B cell (primary cell): Measurements from ENCODE around the gene PRR7. TPM values are rescaled to one million over a fixed set of nuclear protein-coding genes. Genes with fewer than 3 reads are reported as not detected.

ENCODE experiments used
- ATAC-seq: fragments of 200-7000 bp; cut with Tn5 transposase; one replicate; pipeline ENCODE4 v1.10.0; 2021; ENCODE audit warnings: low read depth, mild to moderate bottlenecking, moderate number of reproducible peaks, moderate library complexity
- CTCF ChIA-PET: fragments of 350-600 bp; sonication (Branson Sonifier 250); formaldehyde crosslinking; loops from one replicate; lab custom pipeline; 2021; ENCODE audit warnings: antibody characterized with exemption, inconsistent platforms; lab: Charles Lee
- POLR2A ChIA-PET: fragments of 350-600 bp; sonication (Branson Sonifier 250); formaldehyde crosslinking; loops from one replicate; lab custom pipeline; 2021; ENCODE audit warnings: antibody characterized with exemption; lab: Charles Lee
- DNase-seq: peaks from one replicate; pipeline ENCODE4 v3.0.0; 2013
- H2AFZ ChIP-seq: 2 replicates; pipeline ENCODE4 v1.6.1; 2012; ENCODE audit warnings: mild to moderate bottlenecking, low read depth, low read length; ENCODE audit not compliant: insufficient read depth, poor library complexity, severe bottlenecking
- H3K27ac ChIP-seq, 2 donors: 1 replicate in 1 of 2; 2 replicates in 1 of 2; pipeline ENCODE4 v1.5.1; 2012 to 2013; ENCODE audit warnings: low read length in 2 of 2, mild to moderate bottlenecking in 2 of 2, moderate library complexity in 1 of 2
- H3K27me3 ChIP-seq, 4 experiments: fragments of 200-600 bp in 1 of 4; sonication (generic) in 1 of 4; replicated peaks in 1 of 4; 1 replicate in 2 of 4; 2 replicates in 2 of 4; pipeline versions ENCODE4 v1.6.1 to v1.7.0; 2013 to 2016; ENCODE audit warnings: low read length in 3 of 4, mild to moderate bottlenecking in 2 of 4, mixed read lengths in 1 of 4, moderate library complexity in 1 of 4; ENCODE audit not compliant: insufficient read depth in 4 of 4, control insufficient read depth in 3 of 4; ENCODE audit errors: control extremely low read depth in 1 of 4
- H3K36me3 ChIP-seq, 2 experiments: replicated peaks in 1 of 2; 1 replicate in 1 of 2; 2 replicates in 1 of 2; pipeline versions ENCODE4 v1.6.1 to v1.7.1; 2013; ENCODE audit warnings: low read length in 1 of 2; ENCODE audit not compliant: insufficient read depth in 2 of 2, control insufficient read depth in 1 of 2; ENCODE audit errors: control extremely low read depth in 1 of 2, extremely low read depth in 1 of 2
- H3K4me1 ChIP-seq, 2 donors: fragments of 200-600 bp in 1 of 2; sonication (generic) in 1 of 2; 1 replicate in 1 of 2; 2 replicates in 1 of 2; pipeline versions ENCODE4 v1.5.1 to v1.6.1; 2013 to 2017; ENCODE audit warnings: low read length in 2 of 2; ENCODE audit not compliant: control insufficient read depth in 2 of 2, insufficient read depth in 2 of 2
- H3K4me2 ChIP-seq: replicated peaks from 2 replicates; pipeline ENCODE3; 2012; ENCODE audit warnings: mild to moderate bottlenecking, low read depth, low read length; ENCODE audit not compliant: poor library complexity, severe bottlenecking
- H3K4me3 ChIP-seq, 5 experiments: fragments of 200-600 bp in 1 of 5; sonication (generic) in 1 of 5; 1 replicate in 3 of 5; 2 replicates in 2 of 5; pipeline versions ENCODE4 v1.5.1 to v1.7.0; 2011 to 2016; ENCODE audit warnings: low read length in 4 of 5, mild to moderate bottlenecking in 4 of 5, low read depth in 2 of 5, control low read depth in 1 of 5, moderate library complexity in 1 of 5; ENCODE audit not compliant: insufficient read depth in 1 of 5; ENCODE audit errors: control extremely low read depth in 1 of 5, extremely low read depth in 1 of 5
- H3K79me2 ChIP-seq: fragments of 200-600 bp; sonication (generic); one replicate; pipeline ENCODE4 v1.6.0; 2016; ENCODE audit warnings: low read length; ENCODE audit not compliant: control insufficient read depth, insufficient read depth
- H3K9ac ChIP-seq: fragments of 200-600 bp; sonication (generic); 2 replicates; pipeline ENCODE4 v1.6.1; 2017; ENCODE audit warnings: mild to moderate bottlenecking, low read length, moderate library complexity
- H3K9me3 ChIP-seq, 3 donors: one replicate each; pipeline versions ENCODE4 v1.6.1 to v1.7.1; 2013; ENCODE audit warnings: low read length in 2 of 3; ENCODE audit not compliant: control insufficient read depth in 2 of 3, insufficient read depth in 1 of 3; ENCODE audit errors: control extremely low read depth in 1 of 3
- H4K20me1 ChIP-seq: 2 replicates; pipeline ENCODE4 v1.6.0; 2012; ENCODE audit warnings: mild to moderate bottlenecking, low read length; ENCODE audit not compliant: insufficient read depth, control insufficient read depth, poor library complexity, severe bottlenecking
- H3K27ac Mint-ChIP-seq: one replicate; pipeline ENCODE4 v1.8.0; 2021; ENCODE audit warnings: mixed read lengths
- H3K27me3 Mint-ChIP-seq: one replicate; pipeline ENCODE4 v1.8.0; 2021; ENCODE audit warnings: mixed read lengths
- H3K4me1 Mint-ChIP-seq: one replicate; pipeline ENCODE4 v1.8.0; 2021; ENCODE audit warnings: mixed read lengths
- H3K4me3 Mint-ChIP-seq: one replicate; pipeline ENCODE4 v1.8.0; 2021; ENCODE audit warnings: mixed read lengths
- H3K9me3 Mint-ChIP-seq: one replicate; pipeline ENCODE4 v1.8.0; 2022; ENCODE audit warnings: mixed read lengths; ENCODE audit not compliant: insufficient read depth
- CTCF ChIP-seq: fragments of 200-600 bp; IDR thresholded peaks from one replicate; pipeline ENCODE4 v1.8.0; 2022; ENCODE audit warnings: antibody characterized with exemption, mild to moderate bottlenecking
- EZH2 ChIP-seq: IDR thresholded peaks from 2 replicates; pipeline ENCODE4 v1.6.1; 2012; ENCODE audit warnings: borderline replicate concordance, low read depth, mild to moderate bottlenecking, moderate library complexity, low read length; ENCODE audit not compliant: insufficient read depth, poor library complexity, severe bottlenecking
- WGBS: methylation state at CpG from one replicate; pipeline ENCODE4 v1.1.5; 2013; ENCODE audit warnings: missing lambda C conversion rate; ENCODE audit not compliant: insufficient coverage; 5-methylcytosine and 5-hydroxymethylcytosine counted together
- intact Hi-C: fragments of 100-400 bp; cut with micrococcal nuclease; formaldehyde crosslinking; loops from one replicate; pipeline ENCODE4 v1.10.0; 2022
- polyA plus RNA-seq: library from polyadenylated mRNA; depleted of rRNA; stranded (reverse); fragments of >200 nt; gene quantifications from 2 replicates; pipeline ENCODE4 v1.2.3, GENCODE V29; 2012
- total RNA-seq, 2 donors: library from RNA; stranded (reverse); fragments of 120-200 nt in 1 of 2; gene quantifications; 1 replicate in 1 of 2; 2 replicates in 1 of 2; pipeline versions ENCODE4 v1.2.3 to v1.2.4, GENCODE V29; 2013 to 2022

PRR7 gene
- total and polyA plus RNA-seq, 2 donors (not counting 1 experiment from before 2014, with no cell fraction given), result 4.8 to 84.4 TPM

DNA sequence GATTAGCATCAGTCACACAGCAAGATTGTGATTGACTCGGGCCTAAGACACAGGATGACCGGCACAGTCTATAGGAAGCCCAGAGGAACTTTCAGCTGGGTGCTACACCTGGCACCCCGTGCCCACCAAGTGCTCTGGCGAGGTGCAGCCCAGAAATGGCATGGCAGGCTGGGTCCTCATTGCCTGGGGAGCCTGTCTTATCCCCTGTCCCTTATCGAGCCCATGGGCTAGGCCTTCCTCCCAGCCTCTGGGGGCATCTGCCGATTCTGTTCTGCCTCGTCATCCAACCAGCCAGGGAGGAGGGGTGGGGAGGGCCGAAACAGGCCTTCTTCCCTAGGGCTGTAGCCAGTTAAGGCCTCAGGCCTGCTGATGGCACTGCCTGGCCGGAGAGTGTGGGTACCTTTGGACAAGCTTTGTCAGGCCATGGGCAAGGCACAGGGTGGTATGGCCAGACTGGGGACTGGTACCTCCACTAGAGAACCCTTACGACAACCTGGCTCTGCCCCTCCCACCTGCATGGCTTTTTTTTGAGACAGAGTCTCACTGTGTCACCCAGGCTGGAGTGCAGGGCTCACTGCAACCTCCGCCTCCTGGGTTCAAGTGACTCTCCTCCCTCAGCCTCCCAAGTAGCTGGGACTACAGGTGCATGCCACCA lies 18.6 kb upstream of the PRR7 start:
- Mint-ChIP-seq H3K27me3 (no peaks in the 10 kb centered on the region), H3K4me1 (peaks cover 66% of the 10 kb centered on the region), H3K4me3 (peak overlapping the region; percentile 94), H3K27ac (peak overlapping the region; percentile 97), H3K9me3 (no peaks in the 10 kb centered on the region)
- intact Hi-C loops, result loop anchor here (5.0 kb wide), 1 partner anchor 886 kb away; no protein-coding TSS in a partner anchor
- ChIA-PET POLR2A (interaction anchor here (0.6 to 6.8 kb wide), 4 partner anchors 9 to 24 kb away, joined by 9 to 103 read pairs (median 34); partner anchors contain the start of gene PRR7), CTCF (interaction anchor here (1.1 to 12.4 kb wide), 6 partner anchors 16 to 73 kb away, joined by 3 to 152 read pairs (median 74); partner anchors contain the start of gene PRR7)
- H2AFZ ChIP-seq, result no peak overlapping the region
- H3K9me3 ChIP-seq, result no peaks in the 10 kb centered on the region
- peak overlapping the region; percentile 82 for H3K9ac ChIP-seq
- H3K4me1 ChIP-seq, result peaks cover 67 to 70% of the 10 kb centered on the region in 2 donors
- DNase-seq, result no peak
- H3K27ac ChIP-seq, result peak overlapping the region; percentile 77 to 96
- H3K36me3 ChIP-seq, result peaks cover 0 to 43% of the 10 kb centered on the region in 2 experiments
- no peak for ATAC-seq
- H3K79me2 ChIP-seq, result peaks cover 47% of the 10 kb centered on the region
- peaks cover 53% of the 10 kb centered on the region for H4K20me1 ChIP-seq
- H3K4me2 ChIP-seq, result peak overlapping the region; percentile 90
- no peak for TF ChIP-seq CTCF
- TF ChIP-seq EZH2, result no peak
- peak overlapping the region; percentile 63 to 88 (median 78) for H3K4me3 ChIP-seq
- no peaks in the 10 kb centered on the region for H3K27me3 ChIP-seq
- whole genome bisulfite sequencing, result 17% methylated on average over 11 of the region's 11 CpGs
